Large intestine (tissue), 12 donors: ENCODE data around the gene ZGLP1. TPM values are rescaled to one million over a fixed set of nuclear protein-coding genes. Genes with fewer than 3 reads are reported as not detected.

Experiments
- DNase-seq, 2 donors: peaks; one replicate each; pipeline versions ENCODE4 v3.0.0 to v3.0.0-alpha.2; 2013
- H3K27ac ChIP-seq: one replicate; pipeline ENCODE4 v1.5.1; 2013; ENCODE audit warnings: low read length
- H3K27me3 ChIP-seq: 2 replicates; pipeline ENCODE4 v1.6.1; 2013; ENCODE audit warnings: low read length; ENCODE audit not compliant: control insufficient read depth, insufficient read depth
- H3K36me3 ChIP-seq: 2 replicates; pipeline ENCODE4 v1.6.1; 2013; ENCODE audit warnings: low read length; ENCODE audit not compliant: control insufficient read depth, insufficient read depth
- H3K4me1 ChIP-seq: one replicate; pipeline ENCODE4 v1.6.1; 2013; ENCODE audit warnings: low read length; ENCODE audit not compliant: control insufficient read depth, insufficient read depth
- H3K4me3 ChIP-seq: one replicate; pipeline ENCODE4 v1.5.1; 2013; ENCODE audit warnings: low read length
- H3K9me3 ChIP-seq: one replicate; pipeline ENCODE4 v1.6.1; 2013; ENCODE audit warnings: mild to moderate bottlenecking, low read depth, low read length, moderate library complexity; ENCODE audit not compliant: control insufficient read depth
- WGBS: methylation state at CpG from one replicate; pipeline ENCODE4 v1.1.5; 2013; ENCODE audit warnings: low lambda C conversion rate; ENCODE audit not compliant: insufficient coverage; 5-methylcytosine and 5-hydroxymethylcytosine counted together
- long read RNA-seq, 11 donors: transcript quantifications; one replicate each; lab custom pipeline, GENCODE V29; 2026
- polyA plus RNA-seq: library from polyadenylated mRNA; unstranded; fragments of 120-200 nt; gene quantifications from one replicate; pipeline ENCODE4 v1.2.1, GENCODE V29; 2013

ZGLP1 gene
- 7.6 TPM for polyA plus RNA-seq
- long read RNA-seq, donor 1: 0 reads
- long read RNA-seq, donor 2, partial matches to known transcripts: 0 of 4 reads
- long read RNA-seq, donor 2, other reads (novel, unspliced or antisense): 0 of 4 reads
- long read RNA-seq, donor 3: 0 reads
- long read RNA-seq, donor 4: 0 reads
- long read RNA-seq, donor 5, partial matches to known transcripts: 0 of 1 reads
- long read RNA-seq, donor 5, other reads (novel, unspliced or antisense): 0 of 1 reads
- long read RNA-seq, donor 6, partial matches to known transcripts: 0 of 1 reads
- long read RNA-seq, donor 6, other reads (novel, unspliced or antisense): 0 of 1 reads
- long read RNA-seq, donor 7: 0 reads
- long read RNA-seq, donor 8, partial matches to known transcripts: 0 of 4 reads
- long read RNA-seq, donor 8, other reads (novel, unspliced or antisense): 0 of 4 reads
- long read RNA-seq, donor 9: 0 reads
- long read RNA-seq, donor 10, partial matches to known transcripts: 0 of 1 reads
- long read RNA-seq, donor 10, other reads (novel, unspliced or antisense): 0 of 1 reads
- long read RNA-seq, donor 11, partial matches to known transcripts: 0 of 3 reads
- long read RNA-seq, donor 11, other reads (novel, unspliced or antisense): 0 of 3 reads

DNA sequence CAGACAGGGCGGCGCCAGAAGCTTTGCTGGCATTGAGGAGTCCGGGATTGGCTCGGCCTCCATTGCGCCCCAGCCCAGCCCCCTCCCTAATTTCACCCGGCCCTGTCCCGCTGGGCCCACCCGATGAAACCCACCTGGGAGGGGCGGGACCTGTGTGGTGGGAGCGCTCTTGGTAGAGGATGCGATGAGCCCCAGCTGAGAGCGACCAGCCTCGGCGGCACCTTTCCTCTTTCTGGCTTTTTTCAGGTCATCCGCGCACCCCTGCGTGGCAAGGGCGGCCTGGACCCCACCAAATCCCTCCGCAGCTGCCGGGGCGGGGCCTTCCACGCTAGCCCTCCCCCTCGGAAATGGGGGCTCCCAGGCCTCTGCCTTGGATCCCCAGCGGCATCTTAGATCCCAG, at the start of gene ZGLP1:
Gene ZGLP1 (minus strand): TSS at position 393 of the 400 bp plus-strand sequence.
- no CpG with 5 or more reads among the region's 24 CpGs for WGBS
- H3K36me3 ChIP-seq: peaks cover 18% of the 10 kb centered on the region
- DNase-seq: no peak
- no peaks in the 10 kb centered on the region for H3K27me3 ChIP-seq
- no peak within 1 kb of the TSS for H3K27ac ChIP-seq
- no peaks in the 10 kb centered on the region for H3K4me1 ChIP-seq
- H3K9me3 ChIP-seq: no peaks in the 10 kb centered on the region
- H3K4me3 ChIP-seq: no peak within 1 kb of the TSS

- Histone ChIP-seq H3K36me3 (peaks cover 54% of the 10 kb centered on the region), H3K27me3 (no peaks in the 10 kb centered on the region), H3K9me3 (no peaks in the 10 kb centered on the region), H3K4me3 (no peak overlapping the region), H3K4me1 (peaks cover 11% of the 10 kb centered on the region), H3K27ac (no peak overlapping the region)
- no peak for DNase-seq
- WGBS: no CpG with 5 or more reads among the region's 12 CpGs
Measured at GRCh38 chr19:10356431-10356830, 46.8 kb upstream of the ZGLP1 start.

DNA sequence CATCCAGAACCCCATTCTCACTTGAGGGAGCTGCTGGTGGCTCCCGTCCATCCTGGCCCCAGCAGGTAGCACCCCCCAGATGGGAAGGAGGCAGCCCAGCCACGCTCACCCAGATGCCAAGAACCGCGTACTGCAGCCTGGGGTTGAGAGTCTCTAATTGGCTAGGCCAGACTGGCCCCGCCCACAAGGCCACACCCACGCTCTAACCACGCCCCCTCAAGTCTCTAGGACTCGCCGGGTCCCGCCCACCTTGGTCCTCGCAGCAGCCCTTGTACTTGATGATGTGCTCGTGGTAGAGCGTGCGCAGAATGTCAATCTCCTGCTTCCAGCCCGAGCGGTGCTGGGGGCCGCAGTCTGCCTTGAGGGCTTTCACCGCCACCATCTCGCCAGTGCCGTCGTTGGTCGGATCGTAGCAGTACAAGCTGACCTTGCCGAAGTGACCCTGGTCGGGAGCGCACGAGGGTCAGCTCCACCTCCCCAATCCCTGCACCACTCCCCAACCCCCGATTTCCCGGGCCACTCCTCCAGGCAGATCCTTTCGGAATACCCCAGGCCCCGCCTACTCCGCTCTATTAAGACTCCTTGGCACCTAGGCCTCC, 44.3 kb upstream of the ZGLP1 start:
- H3K27me3 ChIP-seq: no peaks in the 10 kb centered on the region
- no peak overlapping the region for H3K27ac ChIP-seq
- DNase-seq: peak; percentile 50 to 65
- no CpG with 5 or more reads among the region's 32 CpGs for WGBS
- no peaks in the 10 kb centered on the region for H3K9me3 ChIP-seq
- peaks cover 44% of the 10 kb centered on the region for H3K36me3 ChIP-seq
- H3K4me3 ChIP-seq: peak overlapping the region; percentile 3
- H3K4me1 ChIP-seq: peaks cover 11% of the 10 kb centered on the region

DNA sequence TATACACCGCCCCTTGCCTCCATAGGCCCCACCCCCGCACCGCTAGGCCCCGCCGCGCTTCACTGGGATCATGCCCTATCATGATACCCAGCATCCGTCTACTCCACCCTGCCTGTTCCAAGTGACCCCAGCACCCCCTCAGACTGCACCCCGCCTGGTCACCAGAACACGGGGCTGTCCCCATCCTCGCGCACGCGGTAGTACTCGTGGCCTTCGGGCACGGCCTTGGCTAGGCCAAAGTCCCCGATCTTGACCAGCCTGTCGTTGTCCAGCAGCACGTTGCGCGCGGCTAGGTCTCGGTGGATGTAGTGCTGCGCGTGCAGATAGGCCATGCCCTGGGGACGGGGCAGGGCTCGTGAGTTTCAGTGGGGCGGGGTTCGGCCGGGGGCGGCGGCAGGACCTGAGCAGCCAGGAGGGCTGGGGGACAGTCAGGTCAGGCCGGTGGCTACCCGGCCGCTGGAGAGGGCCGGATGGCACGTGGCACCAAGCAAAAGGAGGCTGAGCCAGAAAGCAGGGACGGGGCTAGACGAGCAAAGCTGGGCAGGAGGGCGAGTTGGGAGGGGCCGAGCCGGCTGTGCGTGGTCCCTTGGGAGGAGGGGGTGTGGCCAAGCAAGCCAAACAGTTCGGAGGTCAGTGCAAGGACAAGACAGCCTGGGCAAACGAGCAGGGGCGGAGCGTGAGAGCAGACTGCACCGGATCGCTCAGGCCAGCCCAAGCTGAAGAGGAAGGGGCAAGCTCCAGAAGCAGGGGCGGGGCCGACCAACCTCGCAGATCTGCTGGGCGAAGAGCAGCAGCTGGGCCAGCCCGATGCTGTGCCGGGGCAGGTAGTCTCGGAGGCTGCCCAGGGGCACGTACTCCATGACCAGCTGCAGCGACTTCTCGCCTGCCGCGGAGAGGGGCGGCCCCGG, 43.4 kb upstream of the ZGLP1 start:
- no peaks in the 10 kb centered on the region for H3K9me3 ChIP-seq
- no CpG with 5 or more reads among the region's 63 CpGs for WGBS
- peaks cover 11% of the 10 kb centered on the region for H3K4me1 ChIP-seq
- DNase-seq: peak; percentile 70 to 86
- H3K27me3 ChIP-seq: no peaks in the 10 kb centered on the region
- peaks cover 40% of the 10 kb centered on the region for H3K36me3 ChIP-seq
- H3K4me3 ChIP-seq: peak overlapping the region; percentile 3
- no peak overlapping the region for H3K27ac ChIP-seq

DNA sequence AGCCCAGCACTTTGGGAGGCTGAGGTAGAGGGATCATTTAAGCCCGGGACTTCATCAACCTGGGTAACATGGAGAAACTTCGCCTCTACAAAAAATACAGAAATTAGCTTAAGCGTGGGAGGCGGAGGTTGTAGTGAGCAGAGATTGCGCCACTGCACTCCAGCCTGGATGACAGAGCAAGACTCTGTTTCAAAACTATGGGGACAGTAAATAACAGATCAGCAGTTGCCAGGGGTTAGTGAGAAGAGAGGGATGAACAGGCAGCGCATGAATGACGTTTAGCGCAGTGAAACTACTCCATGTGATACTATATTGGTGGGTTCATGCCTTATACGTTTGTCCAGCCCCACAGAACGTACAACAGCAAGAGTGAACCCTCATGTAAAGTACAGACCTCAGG, 36.9 kb upstream of the ZGLP1 start:
- no peak for DNase-seq
- H3K27ac ChIP-seq: no peak overlapping the region
- H3K27me3 ChIP-seq: no peaks in the 10 kb centered on the region
- WGBS: 60% methylated on average over 3 of the region's 10 CpGs
- H3K4me1 ChIP-seq: no peaks in the 10 kb centered on the region
- H3K4me3 ChIP-seq: no peak overlapping the region
- peaks cover 7% of the 10 kb centered on the region for H3K36me3 ChIP-seq
- no peaks in the 10 kb centered on the region for H3K9me3 ChIP-seq

GRCh38 chr19:10344780-10345179, 35.2 kb upstream of the ZGLP1 start:
- no peak overlapping the region for H3K4me3 ChIP-seq
- no peak overlapping the region for H3K27ac ChIP-seq
- H3K27me3 ChIP-seq: no peaks in the 10 kb centered on the region
- H3K4me1 ChIP-seq: no peaks in the 10 kb centered on the region
- peaks cover 2% of the 10 kb centered on the region for H3K36me3 ChIP-seq
- no peaks in the 10 kb centered on the region for H3K9me3 ChIP-seq
- DNase-seq: no peak
- WGBS: no CpG with 5 or more reads among the region's 10 CpGs

GRCh38 chr19:10343495-10343894, 33.9 kb upstream of the ZGLP1 start:
- Histone ChIP-seq H3K27me3 (no peaks in the 10 kb centered on the region), H3K27ac (no peak overlapping the region), H3K36me3 (no peaks in the 10 kb centered on the region), H3K9me3 (no peaks in the 10 kb centered on the region), H3K4me3 (no peak overlapping the region), H3K4me1 (no peaks in the 10 kb centered on the region)
- WGBS: no CpG with 5 or more reads among the region's 2 CpGs
- DNase-seq: no peak

- Histone ChIP-seq H3K27ac (no peak overlapping the region), H3K4me1 (peaks cover 3% of the 10 kb centered on the region), H3K36me3 (no peaks in the 10 kb centered on the region), H3K4me3 (no peak overlapping the region), H3K27me3 (no peaks in the 10 kb centered on the region), H3K9me3 (no peaks in the 10 kb centered on the region)
- DNase-seq: no peak
- 100% methylated on average over 1 of the region's 5 CpGs for WGBS
Measured at GRCh38 chr19:10339977-10340376, 30.4 kb upstream of the ZGLP1 start.

GRCh38 chr19:10339380-10339960, 29.9 kb upstream of the ZGLP1 start, which contains the start of gene ICAM3:
Gene ICAM3, minus strand, starts transcription at chr19:10339624. Its CDS starts 10 bp downstream, at chr19:10339614.
- Histone ChIP-seq H3K9me3 (no peaks in the 10 kb centered on the region), H3K27me3 (no peaks in the 10 kb centered on the region), H3K4me1 (peaks cover 4% of the 10 kb centered on the region), H3K27ac (no peak within 1 kb of the TSS), H3K36me3 (no peaks in the 10 kb centered on the region), H3K4me3 (no peak within 1 kb of the TSS)
- whole genome bisulfite sequencing: no CpG with 5 or more reads among the region's 14 CpGs
- DNase-seq: no peak
